Measurements from ENCODE around the gene EIF5.

Gene EIF5

DNA sequence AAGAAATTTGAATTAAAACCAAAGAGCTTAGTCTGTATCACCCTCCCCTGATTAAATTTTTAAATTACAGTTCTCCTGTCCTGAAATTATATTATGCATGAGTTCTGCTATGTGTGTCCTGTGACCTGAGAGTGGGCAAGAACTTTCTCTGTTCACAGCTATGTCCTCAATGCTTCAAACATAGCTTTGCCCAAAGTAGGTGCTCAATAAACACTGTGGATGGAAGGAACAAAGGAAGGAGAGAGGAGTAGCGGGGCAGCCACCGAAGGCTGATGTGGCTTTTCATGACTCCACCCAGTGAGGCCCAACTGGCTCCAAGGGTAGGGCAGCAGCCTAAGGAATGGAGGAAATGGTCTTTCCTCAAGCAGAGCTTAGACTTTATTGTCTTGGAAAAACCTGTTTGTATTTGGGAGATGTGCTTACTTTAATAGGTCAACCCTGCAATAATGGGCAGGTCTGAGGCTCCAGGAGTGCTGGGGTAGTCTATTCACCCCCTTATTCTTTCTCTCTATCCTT is 43.5 kb downstream of the EIF5 start:
- Histone ChIP-seq H3K4me1 (ENCODE audit: control insufficient read depth, insufficient read depth, low read length) (peaks cover 10% of the 10 kb centered on the region), H3K9ac (ENCODE audit: low read length) (no peak overlapping the region), H3K9me3 (ENCODE audit: control insufficient read depth, low read length) (no peaks in the 10 kb centered on the region), H3K4me3 (ENCODE audit: low read length) (no peak overlapping the region), H3K27me3 (replicated peaks; ENCODE audit: control insufficient read depth, insufficient read depth, low read length) (no peaks in the 10 kb centered on the region), H3K36me3 (ENCODE audit: control insufficient read depth, insufficient read depth, low read length, severe bottlenecking) (no peaks in the 10 kb centered on the region)
- DNase-seq (ENCODE audit: low read depth), result no peak

DNA sequence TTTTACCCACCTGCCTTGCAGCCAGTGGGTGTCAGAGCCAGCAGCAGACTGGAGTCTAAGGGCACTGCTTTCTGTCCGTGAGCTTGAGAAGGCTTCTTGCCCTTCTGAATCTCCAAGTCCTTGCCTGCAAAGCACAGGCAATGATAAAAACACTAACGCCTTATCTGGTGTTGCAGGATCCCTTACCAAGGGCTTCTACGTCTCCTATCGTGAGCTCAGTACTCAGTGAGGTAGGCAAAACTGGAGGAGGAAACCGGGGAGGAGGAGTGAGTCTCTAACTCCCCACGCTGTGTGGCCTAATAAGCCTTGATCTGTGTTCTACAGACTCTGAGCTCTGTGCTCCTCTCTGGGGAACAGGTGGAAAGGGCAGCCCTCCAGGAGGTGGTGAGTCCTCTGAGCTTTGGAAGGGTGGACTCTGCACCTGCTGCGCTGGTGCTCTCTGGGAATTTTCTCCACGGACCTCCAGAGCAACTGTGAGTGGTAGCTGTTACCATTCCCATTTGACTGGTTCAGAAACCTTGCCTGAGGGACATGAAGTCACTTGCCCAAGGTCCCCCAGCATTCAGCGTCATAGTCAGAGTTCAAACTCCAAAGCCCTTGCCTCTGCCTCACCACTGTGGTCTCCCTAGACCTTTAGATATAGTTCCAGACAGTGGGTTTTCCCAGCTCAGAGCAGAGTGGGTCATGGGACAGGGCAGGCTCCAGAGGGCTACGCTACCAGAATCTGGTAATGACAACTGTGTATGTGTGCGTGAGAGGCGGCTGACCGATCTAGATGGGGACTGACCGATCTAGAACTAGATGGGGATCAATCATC is 44.2 kb downstream of the EIF5 start:
- H3K27me3 ChIP-seq (replicated peaks; ENCODE audit: control insufficient read depth, insufficient read depth, low read length), result no peaks in the 10 kb centered on the region
- DNase-seq (ENCODE audit: low read depth), result no peak
- H3K9ac ChIP-seq (ENCODE audit: low read length), result no peak overlapping the region
- no peaks in the 10 kb centered on the region for H3K36me3 ChIP-seq (ENCODE audit: control insufficient read depth, insufficient read depth, low read length, severe bottlenecking)
- no peak overlapping the region for H3K4me3 ChIP-seq (ENCODE audit: low read length)
- H3K9me3 ChIP-seq (ENCODE audit: control insufficient read depth, low read length), result no peaks in the 10 kb centered on the region
- H3K4me1 ChIP-seq (ENCODE audit: control insufficient read depth, insufficient read depth, low read length), result peaks cover 6% of the 10 kb centered on the region

DNA sequence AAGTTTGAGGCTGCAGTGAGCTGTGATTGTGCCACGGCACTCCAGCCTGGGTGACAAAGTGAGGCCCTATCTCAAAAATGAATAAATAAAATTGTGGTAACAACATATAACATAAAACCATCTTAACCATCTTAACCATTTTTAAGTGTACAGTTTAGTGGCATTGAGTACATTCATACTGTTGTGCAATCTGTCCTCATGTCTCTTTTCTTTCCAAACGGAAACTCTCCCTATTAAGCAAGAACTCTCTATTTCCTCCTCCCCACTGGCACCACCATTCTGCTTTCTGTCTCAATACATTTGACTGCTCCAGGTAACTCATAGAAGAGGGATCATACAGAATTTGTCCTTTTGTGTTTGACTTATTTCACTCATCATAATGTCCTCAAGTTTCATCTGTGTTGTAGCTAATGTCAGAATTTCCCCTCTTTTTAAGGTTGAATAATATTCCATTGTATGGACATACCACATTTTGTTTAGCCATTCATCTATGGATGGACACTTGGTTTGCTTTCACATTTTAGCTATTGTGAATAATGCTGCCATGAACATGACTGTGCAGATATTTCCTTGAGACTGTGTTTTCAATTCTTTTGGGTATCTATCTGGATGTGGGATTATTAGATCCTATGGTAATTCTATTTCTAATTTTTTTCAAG is 46.8 kb downstream of the EIF5 start:
- peak; percentile 54 for DNase-seq (ENCODE audit: low read depth)
- Histone ChIP-seq H3K4me3 (ENCODE audit: low read length) (no peak overlapping the region), H3K9ac (ENCODE audit: low read length) (no peak overlapping the region), H3K9me3 (ENCODE audit: control insufficient read depth, low read length) (no peaks in the 10 kb centered on the region), H3K4me1 (ENCODE audit: control insufficient read depth, insufficient read depth, low read length) (peaks cover 13% of the 10 kb centered on the region), H3K36me3 (ENCODE audit: control insufficient read depth, insufficient read depth, low read length, severe bottlenecking) (no peaks in the 10 kb centered on the region), H3K27me3 (replicated peaks; ENCODE audit: control insufficient read depth, insufficient read depth, low read length) (no peaks in the 10 kb centered on the region)

DNA sequence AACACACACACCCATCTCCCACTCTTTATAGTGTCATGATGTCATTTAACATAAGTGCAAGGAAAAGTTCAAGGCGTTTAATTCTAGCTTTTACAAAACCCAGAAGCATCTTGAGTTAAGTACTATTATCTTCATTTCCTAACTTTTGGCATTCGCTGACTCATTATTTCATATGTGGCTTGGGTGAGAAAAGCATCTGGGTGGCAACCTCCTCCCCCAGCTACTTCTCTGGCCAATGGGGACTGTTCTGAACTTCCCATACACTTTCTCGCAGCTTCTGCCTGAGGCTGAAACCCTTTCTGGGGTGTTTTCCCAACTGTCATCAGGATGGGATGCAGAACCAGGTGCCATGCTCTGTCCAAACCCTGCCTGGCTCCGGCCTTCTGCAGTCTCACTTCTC is 48.3 kb downstream of the EIF5 start:
- no peaks in the 10 kb centered on the region for H3K27me3 ChIP-seq (replicated peaks; ENCODE audit: control insufficient read depth, insufficient read depth, low read length)
- DNase-seq (ENCODE audit: low read depth), result peak; percentile 59
- no peak overlapping the region for H3K4me3 ChIP-seq (ENCODE audit: low read length)
- H3K9me3 ChIP-seq (ENCODE audit: control insufficient read depth, low read length), result no peaks in the 10 kb centered on the region
- H3K36me3 ChIP-seq (ENCODE audit: control insufficient read depth, insufficient read depth, low read length, severe bottlenecking), result no peaks in the 10 kb centered on the region
- H3K9ac ChIP-seq (ENCODE audit: low read length), result no peak overlapping the region
- H3K4me1 ChIP-seq (ENCODE audit: control insufficient read depth, insufficient read depth, low read length), result peaks cover 13% of the 10 kb centered on the region

DNA sequence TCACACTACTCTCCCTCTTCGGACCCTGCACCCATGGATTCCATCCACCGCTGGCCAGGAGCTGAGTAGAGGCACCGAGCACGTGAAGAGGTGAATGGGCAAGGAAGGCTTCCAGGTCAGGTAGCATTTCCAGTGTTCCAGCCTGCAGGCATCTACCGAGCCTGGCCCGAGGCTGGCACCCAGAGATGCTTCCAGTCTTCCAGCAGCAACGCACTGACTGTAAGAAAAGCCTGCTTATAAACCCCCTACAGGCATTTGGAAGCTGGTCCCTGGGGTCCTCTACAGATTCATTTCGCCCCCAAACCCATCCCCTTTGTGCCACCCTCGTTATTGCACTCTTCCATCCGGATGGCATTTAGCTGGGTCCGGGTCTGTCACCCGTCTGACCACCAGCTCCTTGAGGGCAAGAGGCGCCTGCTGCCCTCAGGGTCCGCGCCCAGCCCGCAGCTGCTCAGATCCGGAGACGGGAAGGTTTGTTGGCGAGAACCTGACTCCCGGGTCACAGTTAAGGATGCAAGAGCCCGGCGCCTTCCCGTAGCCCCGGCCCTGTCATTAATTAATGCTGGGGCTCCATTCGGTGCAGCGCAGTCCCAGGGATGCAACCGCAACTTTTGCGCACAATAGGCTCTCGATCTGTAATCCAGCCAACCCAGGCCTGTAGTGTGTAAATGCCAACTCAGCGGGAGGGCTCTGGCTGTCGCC is 50.6 kb downstream of the EIF5 start:
- DNase-seq (ENCODE audit: low read depth), result no peak
- Histone ChIP-seq H3K9me3 (ENCODE audit: control insufficient read depth, low read length) (no peaks in the 10 kb centered on the region), H3K36me3 (ENCODE audit: control insufficient read depth, insufficient read depth, low read length, severe bottlenecking) (no peaks in the 10 kb centered on the region), H3K4me3 (ENCODE audit: low read length) (peak overlapping the region; percentile 99), H3K4me1 (ENCODE audit: control insufficient read depth, insufficient read depth, low read length) (peaks cover 26% of the 10 kb centered on the region), H3K9ac (ENCODE audit: low read length) (peak overlapping the region; percentile 98), H3K27me3 (replicated peaks; ENCODE audit: control insufficient read depth, insufficient read depth, low read length) (no peaks in the 10 kb centered on the region)

- H3K27me3 ChIP-seq (replicated peaks; ENCODE audit: control insufficient read depth, insufficient read depth, low read length), result no peaks in the 10 kb centered on the region
- DNase-seq (ENCODE audit: low read depth), result peak; percentile 99
- H3K9me3 ChIP-seq (ENCODE audit: control insufficient read depth, low read length), result no peaks in the 10 kb centered on the region
- peak within 1 kb of the TSS; percentile 99 for H3K4me3 ChIP-seq (ENCODE audit: low read length)
- peaks cover 24% of the 10 kb centered on the region for H3K4me1 ChIP-seq (ENCODE audit: control insufficient read depth, insufficient read depth, low read length)
- no peaks in the 10 kb centered on the region for H3K36me3 ChIP-seq (ENCODE audit: control insufficient read depth, insufficient read depth, low read length, severe bottlenecking)
- H3K9ac ChIP-seq (ENCODE audit: low read length), result peak within 1 kb of the TSS; percentile 98
Observed at GRCh38 chr14:103385152-103385928, 51.3 kb downstream of the EIF5 start, which contains the start of gene MARK3. Gene MARK3, plus strand, starts transcription at chr14:103385415. Its CDS starts 615 bp downstream, at chr14:103386030.

GRCh38 chr14:103385929-103386712 is 52.1 kb downstream of the EIF5 start:
- peak; percentile 78 for DNase-seq (ENCODE audit: low read depth)
- Histone ChIP-seq H3K36me3 (ENCODE audit: control insufficient read depth, insufficient read depth, low read length, severe bottlenecking) (no peaks in the 10 kb centered on the region), H3K4me3 (ENCODE audit: low read length) (peak overlapping the region; percentile 99), H3K4me1 (ENCODE audit: control insufficient read depth, insufficient read depth, low read length) (peaks cover 28% of the 10 kb centered on the region), H3K9ac (ENCODE audit: low read length) (peak overlapping the region; percentile 98), H3K27me3 (replicated peaks; ENCODE audit: control insufficient read depth, insufficient read depth, low read length) (no peaks in the 10 kb centered on the region), H3K9me3 (ENCODE audit: control insufficient read depth, low read length) (no peaks in the 10 kb centered on the region)

- H3K9me3 ChIP-seq (ENCODE audit: control insufficient read depth, low read length), result no peaks in the 10 kb centered on the region
- peaks cover 31% of the 10 kb centered on the region for H3K4me1 ChIP-seq (ENCODE audit: control insufficient read depth, insufficient read depth, low read length)
- H3K9ac ChIP-seq (ENCODE audit: low read length), result peak overlapping the region; percentile 98
- peak overlapping the region; percentile 99 for H3K4me3 ChIP-seq (ENCODE audit: low read length)
- H3K27me3 ChIP-seq (replicated peaks; ENCODE audit: control insufficient read depth, insufficient read depth, low read length), result no peaks in the 10 kb centered on the region
- H3K36me3 ChIP-seq (ENCODE audit: control insufficient read depth, insufficient read depth, low read length, severe bottlenecking), result no peaks in the 10 kb centered on the region
- DNase-seq (ENCODE audit: low read depth), result peak; percentile 65
Observed at GRCh38 chr14:103386713-103387329, 52.8 kb downstream of the EIF5 start.

DNA sequence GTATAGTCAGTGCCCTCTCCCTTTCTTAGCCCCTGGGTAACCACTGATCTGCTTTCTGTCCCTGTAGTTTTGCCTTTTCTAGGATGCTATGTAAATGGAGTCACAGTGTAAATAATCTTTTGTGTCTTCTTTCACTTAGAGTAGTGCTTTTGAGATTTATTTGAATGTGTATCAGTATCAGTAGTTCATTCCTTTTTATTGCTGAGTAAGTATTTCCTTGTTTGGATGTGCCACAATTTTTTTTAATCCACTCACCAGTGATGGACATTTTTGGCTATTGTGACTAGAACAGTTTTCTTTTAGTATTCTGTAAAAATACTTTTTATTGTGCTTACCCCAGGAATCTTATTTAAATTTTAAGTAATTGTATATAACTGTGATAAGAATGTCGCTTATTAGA is 54.6 kb downstream of the EIF5 start:
- DNase-seq (ENCODE audit: low read depth), result no peak
- H3K4me3 ChIP-seq (ENCODE audit: low read length), result peak overlapping the region; percentile 99
- H3K9me3 ChIP-seq (ENCODE audit: control insufficient read depth, low read length), result no peaks in the 10 kb centered on the region
- H3K9ac ChIP-seq (ENCODE audit: low read length), result peak overlapping the region; percentile 17
- H3K36me3 ChIP-seq (ENCODE audit: control insufficient read depth, insufficient read depth, low read length, severe bottlenecking), result no peaks in the 10 kb centered on the region
- peaks cover 39% of the 10 kb centered on the region for H3K4me1 ChIP-seq (ENCODE audit: control insufficient read depth, insufficient read depth, low read length)
- no peaks in the 10 kb centered on the region for H3K27me3 ChIP-seq (replicated peaks; ENCODE audit: control insufficient read depth, insufficient read depth, low read length)

DNA sequence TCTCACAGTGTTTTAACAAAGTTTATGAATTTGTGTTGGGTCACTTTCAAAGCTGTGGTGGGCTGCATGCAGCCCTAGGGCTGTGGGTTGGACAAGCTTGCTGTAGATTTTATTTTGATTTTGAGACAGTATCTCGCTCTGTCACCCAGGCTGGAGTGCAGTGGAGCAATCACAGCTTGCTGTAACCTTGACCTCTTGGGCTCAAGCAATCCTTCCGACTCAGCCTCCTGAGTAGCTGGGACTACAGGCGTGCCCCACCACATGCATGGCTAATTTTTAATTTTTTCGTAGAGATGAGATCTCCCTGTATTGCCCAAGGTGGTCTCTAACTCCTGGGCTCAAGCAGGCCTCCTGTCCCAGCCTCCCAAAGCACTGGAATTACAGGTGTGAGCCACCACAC is 56.6 kb downstream of the EIF5 start:
- Histone ChIP-seq H3K9ac (ENCODE audit: low read length) (no peak overlapping the region), H3K9me3 (ENCODE audit: control insufficient read depth, low read length) (no peaks in the 10 kb centered on the region)

More for the DNA sequence above, 56.6 kb downstream of the EIF5 start:
- no peaks in the 10 kb centered on the region for H3K27me3 ChIP-seq (replicated peaks; ENCODE audit: control insufficient read depth, insufficient read depth, low read length)
- no peak overlapping the region for H3K4me3 ChIP-seq (ENCODE audit: low read length)
- DNase-seq (ENCODE audit: low read depth), result no peak
- no peaks in the 10 kb centered on the region for H3K36me3 ChIP-seq (ENCODE audit: control insufficient read depth, insufficient read depth, low read length, severe bottlenecking)
- H3K4me1 ChIP-seq (ENCODE audit: control insufficient read depth, insufficient read depth, low read length), result peaks cover 51% of the 10 kb centered on the region
